HG02852 (cell line): ENCODE measurements around the gene FAM174B.

ENCODE experiments used
- ATAC-seq: cut with Tn5 transposase; IDR thresholded peaks from one replicate; pipeline ENCODE4 v1.9.1; 2021; ENCODE audit warnings: mild to moderate bottlenecking, moderate library complexity; ENCODE audit not compliant: unreplicated experiment

The FAM174B gene

DNA sequence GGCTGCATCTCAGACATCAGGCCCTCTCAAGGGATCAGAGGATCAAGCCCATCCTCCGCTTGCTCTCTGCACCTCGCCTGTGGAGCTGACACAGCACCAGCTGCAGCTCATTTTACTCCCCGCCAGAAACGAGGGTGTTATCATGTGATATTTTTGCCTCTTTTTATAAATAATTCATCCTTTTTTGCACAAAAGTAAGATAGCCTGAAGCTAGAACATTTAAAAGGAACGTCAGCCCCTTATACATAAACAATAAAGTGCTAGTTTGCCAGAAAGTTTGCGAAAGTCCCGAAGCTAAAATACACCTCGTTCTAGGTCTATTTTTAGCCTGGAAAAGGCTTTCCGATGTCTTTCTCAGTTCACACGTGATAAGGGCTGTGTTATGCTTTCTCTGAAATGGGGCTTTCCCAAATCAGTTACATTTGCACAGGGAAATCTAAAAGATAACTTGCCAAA lies 9.6 kb upstream of the FAM174B start:
- ATAC-seq, result no peak

DNA sequence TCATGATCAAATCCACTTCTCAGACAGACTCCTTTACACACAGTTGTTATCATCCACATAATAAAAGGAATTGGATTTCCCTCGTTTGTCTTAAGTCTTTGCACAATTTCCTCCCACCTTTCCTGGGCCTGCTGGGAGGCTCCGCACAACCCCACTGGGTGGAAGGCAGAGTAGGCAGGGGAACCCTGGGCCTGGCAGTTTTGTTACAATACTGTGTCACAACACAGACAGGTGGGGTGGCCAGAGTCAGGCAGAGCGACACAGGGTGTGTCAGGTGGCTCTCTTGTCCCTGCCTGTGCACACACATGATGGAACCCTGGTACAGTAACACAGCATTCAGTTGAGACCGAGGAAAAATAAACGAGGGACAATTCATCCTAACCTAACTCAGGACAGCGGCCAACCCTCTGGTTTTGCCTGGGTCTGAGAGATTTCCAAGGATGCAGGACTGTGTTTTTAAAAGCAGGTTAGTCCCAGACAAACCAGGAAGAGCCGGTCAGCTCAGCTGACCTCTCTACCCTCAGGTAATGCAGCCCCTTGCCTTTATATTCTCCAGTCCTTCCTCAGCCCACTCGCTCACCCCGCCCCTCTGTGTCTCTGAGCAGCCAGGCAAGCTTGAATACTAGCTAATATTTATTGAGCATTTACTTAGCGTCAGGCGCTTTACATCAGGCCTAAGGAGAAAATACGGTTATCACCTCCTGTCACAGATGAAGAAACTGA lies 8.8 kb upstream of the FAM174B start:
- no peak for ATAC-seq

DNA sequence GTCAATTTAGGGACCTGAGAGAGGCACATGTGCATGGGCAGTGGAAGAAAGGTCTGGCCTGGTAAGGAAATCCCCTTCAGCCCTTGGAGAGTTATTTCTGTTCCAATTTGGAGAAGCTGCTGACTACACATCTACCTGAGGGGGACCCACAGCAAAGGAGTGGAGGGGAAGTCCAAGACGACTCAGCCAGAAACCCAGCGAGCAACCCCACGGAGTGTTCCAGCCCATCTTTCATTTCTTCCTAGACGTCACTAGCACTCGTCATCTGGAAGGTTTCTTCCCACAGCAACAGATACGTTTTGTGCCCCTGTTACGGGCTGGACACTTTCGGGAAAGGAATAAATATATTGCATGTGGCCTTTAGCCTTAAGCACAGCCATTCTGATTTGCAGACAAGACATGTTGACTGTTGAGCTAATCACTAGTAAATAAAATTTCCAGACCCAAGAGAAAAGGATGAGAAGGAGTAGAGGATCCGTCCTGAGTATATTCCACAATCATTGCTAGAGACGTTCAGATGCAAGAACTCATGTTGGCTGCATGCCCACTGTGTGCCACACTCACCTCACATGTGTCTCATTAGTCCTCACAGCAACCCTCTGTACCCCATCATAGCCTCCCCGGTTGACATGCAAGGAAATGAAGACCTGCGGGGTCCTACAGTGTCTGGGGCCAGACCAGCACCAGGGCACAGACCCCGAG lies 7.8 kb upstream of the FAM174B start:
- peak; percentile 79 for ATAC-seq

DNA sequence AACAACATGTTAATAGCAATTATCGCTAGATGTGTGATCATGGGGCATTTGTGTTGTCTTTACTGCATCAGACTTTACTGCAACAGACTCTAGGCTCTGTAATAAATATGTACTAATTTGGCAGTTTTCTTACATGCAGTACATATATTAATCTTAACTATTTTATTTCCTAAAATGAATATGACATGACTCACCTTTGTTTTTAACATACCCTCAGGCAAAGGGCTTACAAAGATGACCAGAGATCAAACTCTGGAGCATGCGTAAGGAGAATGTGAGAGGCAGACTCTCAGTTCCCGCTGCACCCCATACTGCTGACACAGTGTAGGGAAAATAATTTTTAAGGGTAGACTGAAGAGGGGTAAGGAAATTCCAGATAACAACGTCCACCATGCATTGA lies 7.2 kb upstream of the FAM174B start:
- ATAC-seq, result peak; percentile 16

DNA sequence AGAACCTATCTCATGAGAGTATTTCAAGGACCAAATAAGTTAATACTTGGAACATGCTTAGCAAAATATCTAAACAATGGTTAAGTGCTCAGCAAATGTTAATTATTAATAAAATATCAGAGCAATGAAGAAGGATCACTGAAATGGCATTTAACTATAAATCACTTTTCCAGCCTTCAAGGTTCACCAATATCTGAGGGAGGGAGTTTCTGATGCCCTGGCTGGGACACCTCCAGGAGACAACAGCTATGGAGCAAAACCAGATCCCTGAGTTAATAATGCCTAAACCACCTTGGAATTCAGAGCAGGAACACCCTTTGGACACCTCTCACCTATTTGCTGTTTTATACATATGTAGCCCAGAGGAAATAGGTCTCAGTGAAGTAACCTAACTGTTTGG lies 6.4 kb upstream of the FAM174B start:
- no peak for ATAC-seq

DNA sequence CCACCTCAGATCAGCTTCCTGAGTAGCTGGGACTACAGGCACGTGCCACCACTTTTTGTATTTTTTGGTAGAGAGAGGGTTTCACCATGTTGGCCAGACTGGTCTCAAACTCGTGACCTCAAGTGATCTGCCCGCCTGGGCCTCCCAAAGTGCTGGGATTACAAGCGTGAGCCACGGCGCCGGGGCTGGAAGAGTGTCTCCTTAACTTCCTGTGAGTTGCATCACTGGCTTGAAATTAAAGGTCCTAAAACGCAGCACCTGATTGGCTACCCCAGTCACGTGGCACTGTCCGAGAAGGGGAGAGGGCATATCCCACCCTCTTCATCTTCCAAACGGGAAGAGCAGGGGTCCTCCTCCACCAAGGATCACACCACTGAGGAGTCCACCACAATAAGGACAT lies 5.5 kb upstream of the FAM174B start:
- ATAC-seq, result no peak

DNA sequence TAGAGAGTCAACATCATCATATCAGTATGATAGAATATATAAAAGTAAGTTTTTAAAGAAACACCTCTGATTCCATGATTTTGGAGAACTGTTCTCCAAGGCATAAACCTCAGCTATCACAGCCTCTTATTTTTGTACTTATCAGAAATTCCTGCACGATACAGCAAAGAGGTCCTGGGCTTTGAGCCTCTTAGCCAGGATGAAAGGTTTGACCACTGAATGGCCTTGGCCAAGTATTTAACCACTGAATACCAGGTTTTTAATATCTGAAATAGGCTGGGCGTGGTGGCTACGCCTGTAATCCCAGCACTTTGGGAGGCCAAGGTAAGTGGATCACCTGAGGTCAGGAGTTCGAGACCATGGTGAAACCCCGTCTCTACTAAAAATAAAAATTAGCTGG lies 1.9 kb upstream of the FAM174B start:
- no peak for ATAC-seq

DNA sequence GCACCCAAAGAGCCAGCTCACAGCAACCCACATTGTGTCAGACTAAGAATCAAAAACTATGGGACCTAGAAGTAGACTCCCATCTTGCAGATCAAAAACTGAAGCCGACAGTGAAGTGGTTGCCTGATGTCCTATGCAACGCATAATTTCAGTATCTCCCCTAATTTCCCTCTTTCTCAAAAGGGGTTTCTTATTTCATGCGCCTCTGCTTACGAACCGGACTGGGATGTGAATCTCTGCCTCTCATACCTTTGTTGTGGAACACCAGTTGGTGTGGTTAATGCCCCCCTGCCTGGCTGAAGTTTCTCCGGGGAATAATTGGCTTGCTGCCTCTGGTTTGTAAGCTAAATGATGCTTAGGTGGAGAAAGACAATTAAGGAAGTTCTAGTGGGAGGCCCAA lies 514 bp upstream of the FAM174B start:
- ATAC-seq, result no peak

DNA sequence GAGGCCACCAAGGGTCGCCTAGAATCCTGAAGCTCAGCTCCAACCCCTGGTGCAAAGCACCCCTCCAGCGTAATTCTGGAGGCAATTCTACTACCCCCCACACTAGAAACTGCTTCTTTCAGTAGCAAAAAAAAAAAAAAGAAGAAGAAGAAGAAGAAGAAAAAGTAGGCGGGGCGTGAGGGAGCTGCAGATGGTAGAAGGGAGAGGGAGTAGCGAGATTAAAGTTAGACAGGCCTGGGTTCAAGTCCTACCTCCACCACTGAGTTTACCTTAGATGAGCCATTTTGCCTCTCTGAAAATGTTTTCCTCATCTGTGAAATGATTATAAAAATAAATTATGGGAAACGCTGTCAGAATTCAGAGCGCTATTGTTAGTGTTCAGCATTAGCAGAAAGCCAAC lies 913 bp downstream of the FAM174B start:
- no peak for ATAC-seq

DNA sequence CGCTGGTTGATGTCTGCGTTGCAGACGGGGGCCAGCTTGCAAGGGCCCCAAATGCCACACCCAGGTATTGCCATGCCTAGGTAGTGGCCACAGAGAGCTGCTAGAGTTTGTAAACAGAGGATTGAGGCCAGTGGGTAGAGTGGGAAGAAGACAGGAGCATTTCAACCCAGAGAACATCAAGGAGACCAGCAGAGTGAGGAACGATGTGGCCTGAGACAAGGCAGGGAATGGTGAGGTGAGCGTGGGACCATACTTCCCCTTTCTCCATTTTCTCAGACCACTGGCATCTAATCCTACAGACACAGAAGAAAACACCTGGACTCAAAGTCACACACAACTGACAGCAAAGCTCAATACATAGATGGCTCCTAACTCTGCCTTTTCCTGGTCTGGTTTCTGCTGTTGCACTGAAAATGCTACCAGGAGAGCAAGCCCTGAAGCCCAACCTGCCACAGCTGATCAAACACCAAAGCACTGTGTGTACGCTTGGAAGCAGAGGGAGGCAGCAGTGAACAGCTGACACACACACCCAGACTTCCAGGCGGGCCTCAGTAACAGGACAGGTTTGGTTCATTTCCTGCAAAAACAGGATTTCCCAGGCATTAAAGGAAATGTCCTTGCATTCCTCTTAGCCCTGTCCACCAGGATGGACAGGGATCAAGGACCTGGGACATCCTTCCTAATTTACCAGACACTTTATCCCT lies 1.6 kb downstream of the FAM174B start:
- no peak for ATAC-seq

DNA sequence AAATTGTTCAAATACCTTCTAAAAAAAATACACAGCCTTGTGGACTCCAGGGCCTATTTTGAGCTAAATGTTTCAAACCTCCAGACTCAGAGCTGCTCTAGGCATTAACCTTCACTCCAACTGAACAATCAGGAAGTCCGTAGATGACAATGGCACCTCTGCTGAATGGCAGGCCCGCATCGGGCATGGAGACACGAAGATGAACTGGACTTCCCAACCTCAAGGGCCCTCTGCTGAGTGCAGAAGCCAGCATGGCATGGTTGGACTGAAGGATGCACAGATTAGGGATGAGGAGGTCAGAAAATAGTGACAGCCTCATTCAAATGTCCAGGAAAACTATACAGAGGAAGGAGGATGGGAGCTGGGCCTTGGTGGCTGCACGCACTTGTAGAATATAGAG lies 2.2 kb downstream of the FAM174B start:
- no peak for ATAC-seq

DNA sequence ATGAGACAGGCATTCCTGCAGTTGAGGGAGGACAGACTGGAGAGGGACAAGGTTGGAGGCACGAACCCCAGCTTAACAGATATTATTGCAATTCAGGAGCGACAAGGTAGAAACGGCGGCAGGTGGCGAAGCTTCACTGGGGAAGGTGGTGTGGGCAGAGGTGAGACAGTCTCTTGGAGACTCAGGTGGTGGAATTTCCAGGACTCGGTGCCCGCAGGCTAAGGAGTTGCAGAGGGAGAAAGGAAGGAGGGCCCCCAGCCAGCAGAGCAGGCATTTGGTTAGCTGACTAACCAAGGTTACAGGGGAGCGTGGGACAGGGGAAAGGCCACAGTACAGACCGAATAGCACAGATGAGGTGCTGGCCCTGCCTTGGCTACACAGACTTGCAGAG lies 3.0 kb downstream of the FAM174B start:
- ATAC-seq, result no peak

DNA sequence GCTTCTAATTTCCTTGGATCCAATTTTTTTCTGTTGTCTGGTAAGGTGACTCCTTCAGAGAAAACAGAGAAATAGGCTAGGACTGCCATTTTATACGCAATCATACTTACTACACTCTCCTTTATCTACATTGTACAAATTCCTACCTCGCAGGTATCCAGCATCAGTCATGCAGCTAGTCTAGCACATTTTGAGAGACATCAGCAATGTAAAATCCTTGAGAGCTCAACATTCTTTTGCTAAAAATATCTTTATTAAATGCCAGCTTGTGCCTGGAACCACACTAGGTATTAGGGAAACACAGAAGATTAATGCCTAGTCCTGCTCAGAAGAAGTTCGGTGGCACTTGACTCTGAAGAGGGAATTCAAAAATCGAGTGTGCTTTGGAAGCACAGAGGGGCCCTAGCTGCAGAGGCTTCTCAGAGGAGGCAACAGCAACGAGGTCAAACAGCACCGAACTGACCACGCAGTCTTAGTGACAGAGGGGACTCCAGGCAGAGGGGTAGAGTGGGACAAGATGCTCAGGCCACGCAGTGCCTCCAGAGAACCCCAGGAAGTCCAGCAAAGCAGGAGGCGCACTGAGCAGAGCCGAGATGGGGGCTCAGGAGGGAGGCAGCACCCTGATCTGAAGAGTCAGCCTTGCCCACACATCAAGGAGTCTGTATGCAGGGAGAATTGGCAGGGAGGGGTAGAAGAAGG lies 3.5 kb downstream of the FAM174B start:
- no peak for ATAC-seq

DNA sequence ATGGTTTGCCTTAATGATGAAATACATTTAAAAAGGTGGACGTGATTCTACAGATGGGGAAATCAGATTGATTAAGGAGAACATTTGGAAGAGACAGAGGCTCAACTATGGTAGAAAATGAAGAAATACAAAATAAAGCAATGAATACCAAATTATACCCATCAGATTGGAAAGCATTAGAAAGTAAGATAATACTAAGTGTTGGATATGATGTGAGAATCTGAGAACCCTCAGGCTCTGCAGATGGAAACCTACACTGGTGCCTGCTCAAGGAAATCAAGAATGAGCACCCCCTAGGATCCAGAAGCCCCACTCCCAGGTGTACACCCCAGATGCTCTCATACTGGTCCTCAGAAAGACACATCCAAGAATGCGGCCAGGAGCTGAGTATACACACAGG lies 4.6 kb downstream of the FAM174B start:
- no peak for ATAC-seq

DNA sequence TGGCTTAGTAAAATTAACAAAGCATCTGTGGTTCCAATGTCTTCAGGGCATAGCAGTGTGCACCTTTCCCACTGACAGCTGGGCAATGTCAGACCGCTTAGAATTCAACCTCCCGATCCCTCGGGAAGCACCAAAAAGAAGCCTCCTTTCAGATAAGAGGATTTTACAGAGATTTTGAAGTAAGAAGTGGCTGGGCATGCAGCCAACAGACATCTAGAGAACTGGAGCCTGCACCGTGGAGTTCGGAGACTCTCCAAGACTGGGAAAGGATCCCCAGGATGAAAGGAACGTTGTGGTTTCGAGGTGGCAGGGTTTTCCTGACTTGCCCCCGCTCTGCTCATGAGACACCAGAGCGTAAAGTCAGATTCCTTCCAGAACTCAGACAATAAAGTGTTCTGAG lies 5.3 kb downstream of the FAM174B start:
- ATAC-seq, result no peak

DNA sequence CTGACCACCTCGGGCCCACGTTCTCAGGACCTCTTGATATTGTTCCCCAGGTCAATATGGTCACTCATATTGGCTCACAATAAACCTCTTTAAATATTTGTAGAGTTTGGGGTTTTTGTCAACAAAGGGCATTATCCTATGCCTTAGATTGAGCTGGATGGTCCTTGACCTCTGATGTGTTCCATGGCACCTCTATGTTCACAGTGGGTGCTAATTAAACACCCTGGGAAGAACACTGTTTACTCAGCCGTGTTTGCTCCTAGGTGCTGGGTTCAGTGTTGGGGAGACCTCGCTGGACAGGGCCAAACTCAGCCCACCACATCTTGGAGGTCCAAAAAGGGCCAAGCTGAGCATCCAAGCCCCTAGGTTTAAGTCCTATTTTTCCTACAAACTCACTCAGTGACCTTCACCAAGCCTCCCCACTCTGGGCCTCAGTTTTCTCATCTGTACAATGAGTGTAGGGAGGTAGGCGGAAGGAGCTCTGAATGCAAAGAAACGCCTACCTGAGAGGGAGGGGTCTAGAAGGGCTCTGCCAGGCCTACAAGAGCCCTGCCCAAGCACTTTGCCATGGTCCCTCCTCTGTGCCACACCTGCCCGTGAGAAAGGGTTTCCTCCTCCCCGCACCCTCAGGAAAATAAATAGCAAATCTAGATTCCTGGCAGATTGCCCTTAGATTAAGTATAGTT lies 7.2 kb downstream of the FAM174B start:
- no peak for ATAC-seq

DNA sequence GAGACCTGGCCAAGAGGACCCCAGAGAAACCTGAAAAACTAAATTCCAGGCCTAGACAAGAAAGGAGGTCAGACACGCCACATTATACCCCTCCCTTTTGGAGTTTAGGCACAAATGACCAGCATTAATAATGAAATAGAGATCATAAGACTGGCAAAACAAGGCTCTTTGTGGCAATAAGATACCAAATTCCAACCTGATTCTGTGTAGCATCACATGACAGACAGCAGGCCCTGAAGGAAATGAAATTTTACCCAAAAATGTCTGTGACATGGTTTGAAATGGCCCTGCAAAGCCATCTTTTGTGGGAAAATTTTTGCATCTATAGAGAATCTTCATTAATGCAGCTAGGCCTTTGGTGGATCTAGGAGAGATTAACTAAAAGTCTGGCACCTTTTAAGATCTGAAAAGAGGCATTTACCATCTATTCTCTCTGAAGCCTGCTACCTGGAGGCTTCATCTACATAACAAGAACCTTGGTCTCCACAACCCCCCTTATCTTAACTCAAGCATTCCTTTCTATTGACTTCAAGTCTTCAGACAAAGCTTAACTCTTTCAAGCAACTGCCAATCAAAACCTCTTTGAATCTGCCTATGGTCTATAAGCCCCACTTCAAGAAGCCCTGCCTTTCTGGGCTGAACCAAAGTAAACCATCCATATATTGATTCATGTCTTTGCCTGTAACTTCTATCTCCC lies 8.0 kb downstream of the FAM174B start:
- no peak for ATAC-seq

DNA sequence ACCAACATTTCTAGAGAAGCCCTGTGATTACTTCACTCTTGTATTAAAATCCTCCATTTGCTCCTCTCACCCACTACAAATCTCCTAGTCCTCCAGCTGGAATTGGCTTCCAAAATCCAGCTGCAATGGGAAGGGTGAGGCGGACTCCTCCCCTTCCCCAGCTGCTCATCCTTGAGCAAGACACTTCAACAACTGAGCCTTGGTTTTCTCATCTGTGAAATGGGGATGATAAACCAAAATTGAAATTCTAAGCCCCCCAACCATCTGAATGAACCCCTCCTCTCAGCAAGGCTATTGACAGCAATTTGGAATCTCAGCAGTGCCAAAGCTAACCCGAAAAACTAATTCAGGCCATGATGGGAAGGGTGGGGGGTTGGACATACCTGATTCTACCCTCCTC lies 9.4 kb downstream of the FAM174B start:
- no peak for ATAC-seq

DNA sequence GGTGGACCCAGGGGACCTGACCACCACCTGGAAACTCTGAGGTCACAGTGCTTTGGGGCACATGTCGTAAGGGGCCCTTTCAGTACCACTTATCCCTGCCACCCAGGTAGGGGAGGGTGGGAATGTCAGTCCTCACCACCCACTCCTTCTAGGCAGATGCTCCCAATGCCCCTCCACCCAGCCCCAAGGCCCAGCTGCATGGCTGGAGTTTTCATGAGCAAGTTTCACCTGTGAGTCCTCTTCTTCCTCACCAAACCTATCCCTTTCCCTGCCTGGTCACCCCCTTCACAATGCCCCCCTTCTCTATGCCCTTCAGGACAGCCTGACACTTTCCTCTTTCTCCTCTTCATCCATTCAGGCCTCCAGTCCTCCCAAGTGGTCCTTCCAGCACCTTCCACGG lies 9.8 kb downstream of the FAM174B start:
- ATAC-seq, result no peak

DNA sequence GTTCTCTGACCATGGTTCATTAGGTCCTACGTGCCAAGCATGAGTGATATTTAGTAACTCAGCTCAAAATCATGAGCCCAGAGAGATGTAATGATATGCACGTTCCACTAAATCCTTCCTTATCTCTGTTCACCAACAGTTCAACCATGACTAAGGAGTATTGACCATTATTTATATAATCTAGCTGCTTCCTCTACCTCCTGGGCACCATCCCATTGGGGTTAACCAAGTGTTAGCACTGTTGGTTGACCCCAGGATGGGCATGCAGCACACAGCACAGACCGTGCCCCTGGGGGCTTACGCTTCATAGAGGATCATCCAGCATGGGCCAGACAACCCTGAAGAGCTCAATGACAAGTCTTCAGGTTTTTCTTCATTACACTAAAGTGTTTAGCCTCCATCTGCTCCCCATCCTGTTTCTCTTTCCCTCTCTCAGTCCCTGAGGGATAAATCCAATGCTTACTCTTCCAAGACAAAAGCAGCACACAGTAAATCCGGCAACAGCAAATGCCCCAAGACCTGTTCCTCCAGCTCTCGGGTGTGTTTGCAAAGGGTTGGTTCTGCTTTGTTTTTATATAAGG lies 10.4 kb downstream of the FAM174B start:
- ATAC-seq, result no peak
